K562 (cell line): ENCODE results near the gene KLRD1. TPM values are rescaled to one million over a fixed set of nuclear protein-coding genes. Genes with fewer than 3 reads are reported as not detected.
A peak's percentile ranks its signal among the peaks of the same experiment; 100 is the strongest.

Experiments used
- MNT ChIP-seq, 2 experiments: fragments of 450-650 bp; conservative IDR thresholded peaks; 2 replicates each; pipeline ENCODE4 v1.6.1; 2017; ENCODE audit warnings: mild to moderate bottlenecking in 2 of 2, moderate library complexity in 2 of 2
- PTRF ChIP-seq: fragments of 450-650 bp; IDR thresholded peaks from 2 replicates; pipeline ENCODE4 v1.6.1; 2016; ENCODE audit warnings: mild to moderate bottlenecking, missing genetic modification characterization, missing compliant biosample characterization
- PYGO2 ChIP-seq: fragments of 450-650 bp; IDR thresholded peaks from 2 replicates; pipeline ENCODE4 v1.6.1; 2016; ENCODE audit warnings: mild to moderate bottlenecking, missing genetic modification characterization, moderate library complexity, missing compliant biosample characterization
- ZNF133 ChIP-seq: fragments of 250-450 bp; sonication (Bioruptor Pico); IDR thresholded peaks from 2 replicates; pipeline ENCODE4 v1.4.0; 2020; ENCODE audit warnings: mild to moderate bottlenecking
- ZNF589 ChIP-seq: fragments of 200-800 bp; sonication (Bioruptor generic); IDR thresholded peaks from 2 replicates; pipeline ENCODE4 v1.6.1; 2016; ENCODE audit warnings: low read depth, missing genetic modification characterization, missing compliant biosample characterization
- polyA plus RNA-seq, 8 experiments: library from polyadenylated mRNA; depleted of rRNA in 4 of 8; stranded (reverse) in 5 of 8; unstranded in 3 of 8; fragments of >200 nt; fragmentation: Nextera tagmentation in 2 of 8; fragmentation: Illumina TruSeq in 1 of 8; extraction: Ambion mirVana in 2 of 8; extraction: Trizol in 1 of 8; gene quantifications; 2 replicates each; pipeline versions ENCODE4 v1.2.1 to v1.2.3, GENCODE V29; 2011 to 2014; ENCODE audit warnings: inconsistent platforms in 1 of 8, missing spikeins in 1 of 8
- total RNA-seq, 7 experiments: library from RNA; depleted of rRNA in 6 of 7; stranded (reverse); fragments of >200 nt in 6 of 7; fragmentation: Illumina TruSeq in 2 of 7; extraction: Trizol in 2 of 7; gene quantifications; 2 replicates each; pipeline versions ENCODE4 v1.2.1 to v1.2.3, GENCODE V29; 2011 to 2021; ENCODE audit warnings: low replicate concordance in 1 of 7
- TF ChIP-seq, protein P1 (sequence below): fragments of 250-450 bp; sonication (Bioruptor Pico); IDR thresholded peaks from 2 replicates; pipeline ENCODE4 v1.8.0; 2021; ENCODE audit warnings: moderate library complexity, mild to moderate bottlenecking, inconsistent platforms
- TF ChIP-seq, protein P2 (sequence below), 2 experiments: IDR thresholded peaks; 2 replicates each; pipeline ENCODE4 v1.6.1; 2012; ENCODE audit warnings: improper control_type of control experiment in 2 of 2, low read depth in 2 of 2, low read length in 2 of 2, borderline replicate concordance in 1 of 2
- TF ChIP-seq, protein P3 (sequence below), 2 experiments: IDR thresholded peaks in 1 of 2; conservative IDR thresholded peaks in 1 of 2; 2 replicates each; pipeline ENCODE4 v1.6.1; 2016; ENCODE audit warnings: low read depth in 2 of 2, mild to moderate bottlenecking in 1 of 2, missing compliant biosample characterization in 1 of 2, missing genetic modification characterization in 1 of 2, moderate library complexity in 1 of 2

Gene KLRD1
- total and polyA plus RNA-seq, 9 of the 15 experiments (the other 6 are each of a cell fraction or from before 2014, with no cell fraction given): not detected

DNA sequence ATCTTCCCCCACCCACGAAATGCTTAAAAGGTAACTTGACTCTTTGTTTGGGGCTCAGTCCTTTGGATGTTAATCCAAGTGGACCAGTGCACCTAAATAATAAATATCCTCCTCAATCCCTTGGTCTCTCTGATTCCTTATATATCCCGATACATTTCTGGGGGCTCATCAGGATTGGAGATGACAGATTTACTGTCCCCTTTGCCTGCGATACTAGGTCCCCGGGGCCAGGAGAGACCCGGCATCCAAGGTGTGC is 55.9 kb downstream of the KLRD1 start (continued):
- 0 out of 4 replicates have a peak, but pooled peaks of 1 of the 2 experiments have one; percentile 8 for TF ChIP-seq MNT (conservative IDR thresholded peaks at IDR 0.05)
- TF ChIP-seq ZNF133 (CRISPR knock-in tag): no peak
- TF ChIP-seq PYGO2 (tag): no peak
- TF ChIP-seq, protein P1, sequence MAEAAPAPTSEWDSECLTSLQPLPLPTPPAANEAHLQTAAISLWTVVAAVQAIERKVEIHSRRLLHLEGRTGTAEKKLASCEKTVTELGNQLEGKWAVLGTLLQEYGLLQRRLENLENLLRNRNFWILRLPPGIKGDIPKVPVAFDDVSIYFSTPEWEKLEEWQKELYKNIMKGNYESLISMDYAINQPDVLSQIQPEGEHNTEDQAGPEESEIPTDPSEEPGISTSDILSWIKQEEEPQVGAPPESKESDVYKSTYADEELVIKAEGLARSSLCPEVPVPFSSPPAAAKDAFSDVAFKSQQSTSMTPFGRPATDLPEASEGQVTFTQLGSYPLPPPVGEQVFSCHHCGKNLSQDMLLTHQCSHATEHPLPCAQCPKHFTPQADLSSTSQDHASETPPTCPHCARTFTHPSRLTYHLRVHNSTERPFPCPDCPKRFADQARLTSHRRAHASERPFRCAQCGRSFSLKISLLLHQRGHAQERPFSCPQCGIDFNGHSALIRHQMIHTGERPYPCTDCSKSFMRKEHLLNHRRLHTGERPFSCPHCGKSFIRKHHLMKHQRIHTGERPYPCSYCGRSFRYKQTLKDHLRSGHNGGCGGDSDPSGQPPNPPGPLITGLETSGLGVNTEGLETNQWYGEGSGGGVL (CRISPR knock-in tag): no peak
- TF ChIP-seq, protein P2, sequence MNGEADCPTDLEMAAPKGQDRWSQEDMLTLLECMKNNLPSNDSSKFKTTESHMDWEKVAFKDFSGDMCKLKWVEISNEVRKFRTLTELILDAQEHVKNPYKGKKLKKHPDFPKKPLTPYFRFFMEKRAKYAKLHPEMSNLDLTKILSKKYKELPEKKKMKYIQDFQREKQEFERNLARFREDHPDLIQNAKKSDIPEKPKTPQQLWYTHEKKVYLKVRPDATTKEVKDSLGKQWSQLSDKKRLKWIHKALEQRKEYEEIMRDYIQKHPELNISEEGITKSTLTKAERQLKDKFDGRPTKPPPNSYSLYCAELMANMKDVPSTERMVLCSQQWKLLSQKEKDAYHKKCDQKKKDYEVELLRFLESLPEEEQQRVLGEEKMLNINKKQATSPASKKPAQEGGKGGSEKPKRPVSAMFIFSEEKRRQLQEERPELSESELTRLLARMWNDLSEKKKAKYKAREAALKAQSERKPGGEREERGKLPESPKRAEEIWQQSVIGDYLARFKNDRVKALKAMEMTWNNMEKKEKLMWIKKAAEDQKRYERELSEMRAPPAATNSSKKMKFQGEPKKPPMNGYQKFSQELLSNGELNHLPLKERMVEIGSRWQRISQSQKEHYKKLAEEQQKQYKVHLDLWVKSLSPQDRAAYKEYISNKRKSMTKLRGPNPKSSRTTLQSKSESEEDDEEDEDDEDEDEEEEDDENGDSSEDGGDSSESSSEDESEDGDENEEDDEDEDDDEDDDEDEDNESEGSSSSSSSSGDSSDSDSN (IDR thresholded peaks at IDR 0.05; ENCODE audit: borderline replicate concordance in 1 of 2, low read depth in 2 of 2, low read length in 2 of 2): 0 out of 4 replicates have a peak, but pooled peaks of 1 of the 2 experiments have one; percentile 20
- TF ChIP-seq PTRF: no peak
- TF ChIP-seq, protein P3, sequence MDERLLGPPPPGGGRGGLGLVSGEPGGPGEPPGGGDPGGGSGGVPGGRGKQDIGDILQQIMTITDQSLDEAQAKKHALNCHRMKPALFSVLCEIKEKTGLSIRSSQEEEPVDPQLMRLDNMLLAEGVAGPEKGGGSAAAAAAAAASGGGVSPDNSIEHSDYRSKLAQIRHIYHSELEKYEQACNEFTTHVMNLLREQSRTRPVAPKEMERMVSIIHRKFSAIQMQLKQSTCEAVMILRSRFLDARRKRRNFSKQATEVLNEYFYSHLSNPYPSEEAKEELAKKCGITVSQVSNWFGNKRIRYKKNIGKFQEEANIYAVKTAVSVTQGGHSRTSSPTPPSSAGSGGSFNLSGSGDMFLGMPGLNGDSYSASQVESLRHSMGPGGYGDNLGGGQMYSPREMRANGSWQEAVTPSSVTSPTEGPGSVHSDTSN (CRISPR knock-in tag; IDR thresholded peaks at IDR 0.05; ENCODE audit: low read depth): no peak
- TF ChIP-seq, protein P3 (tag; conservative IDR thresholded peaks at IDR 0.05; ENCODE audit: low read depth): 0 out of 2 replicates have a peak, but pooled peaks have one; percentile 53
- TF ChIP-seq ZNF589 (CRISPR knock-in tag): peak; percentile 10; the same call in 1 of the 2 replicates
